Ishikawa (cell line): Measurements from ENCODE around the gene RFX5.

Experiments
- CEBPB ChIP-seq: IDR thresholded peaks from 2 replicates; pipeline ENCODE4 v1.6.1; 2012
- CREB1 ChIP-seq: IDR thresholded peaks from 2 replicates; pipeline ENCODE4 v1.6.1; 2012; ENCODE audit warnings: low read depth
- EGR1 ChIP-seq: IDR thresholded peaks from 2 replicates; pipeline ENCODE4 v1.6.1; 2012
- EP300 ChIP-seq: IDR thresholded peaks from 2 replicates; pipeline ENCODE4 v1.6.1; 2012; ENCODE audit warnings: borderline replicate concordance
- FOXM1 ChIP-seq: IDR thresholded peaks from 2 replicates; pipeline ENCODE4 v1.6.1; 2012; ENCODE audit warnings: low read depth, borderline replicate concordance
- MAX ChIP-seq: IDR thresholded peaks from 2 replicates; pipeline ENCODE4 v1.6.1; 2012
- NFIC ChIP-seq: IDR thresholded peaks from 2 replicates; pipeline ENCODE4 v1.6.1; 2012
- RAD21 ChIP-seq: IDR thresholded peaks from 2 replicates; pipeline ENCODE4 v1.6.1; 2012; ENCODE audit warnings: low read depth
- REST ChIP-seq: IDR thresholded peaks from 2 replicates; pipeline ENCODE4 v1.6.1; 2012; ENCODE audit warnings: low read depth, mild to moderate bottlenecking
- TAF1 ChIP-seq: IDR thresholded peaks from 2 replicates; pipeline ENCODE4 v1.6.1; 2012; ENCODE audit warnings: low read depth, mild to moderate bottlenecking
- TCF12 ChIP-seq: IDR thresholded peaks from 2 replicates; pipeline ENCODE4 v1.6.1; 2012; ENCODE audit warnings: low read depth
- TEAD4 ChIP-seq: IDR thresholded peaks from 2 replicates; pipeline ENCODE4 v1.6.1; 2012
- USF1 ChIP-seq: IDR thresholded peaks from 2 replicates; pipeline ENCODE4 v1.6.1; 2012
- YY1 ChIP-seq: IDR thresholded peaks from 2 replicates; pipeline ENCODE4 v1.6.1; 2012; ENCODE audit warnings: low read depth
- ZBTB7A ChIP-seq: IDR thresholded peaks from 2 replicates; pipeline ENCODE4 v1.6.1; 2012; ENCODE audit warnings: low read depth

Gene RFX5

GRCh38 chr1:151292207-151293030, 54.6 kb downstream of the RFX5 start:
- TF ChIP-seq ZBTB7A (no peak), RAD21 (no peak), FOXM1 (no peak), TEAD4 (no peak), TCF12 (no peak), USF1 (no peak), TAF1 (no peak), MAX (no peak), EGR1 (no peak), CREB1 (no peak), NFIC (no peak), YY1 (no peak)

- TF ChIP-seq TAF1: no peak
- no peak for TF ChIP-seq TCF12
- TF ChIP-seq USF1: no peak
- TF ChIP-seq YY1: no peak
- TF ChIP-seq EP300: no peak
- no peak for TF ChIP-seq CREB1
- no peak for TF ChIP-seq NFIC
- no peak for TF ChIP-seq MAX
- TF ChIP-seq ZBTB7A: no peak
- TF ChIP-seq CEBPB: no peak
- TF ChIP-seq TEAD4: no peak
- no peak for TF ChIP-seq EGR1
- no peak for TF ChIP-seq REST
- no peak for TF ChIP-seq FOXM1
These were observed 56.2 kb downstream of the RFX5 start for GRCh38 chr1:151290709-151291303.
